Naive B cell (primary cell): Measurements from ENCODE around the gene CNTN1. TPM values are rescaled to one million over a fixed set of nuclear protein-coding genes. Genes with fewer than 3 reads are reported as not detected.

Source experiments
- ATAC-seq, 2 donors: fragments of 150-1000 bp; cut with Tn5 transposase; 2 replicates each; pipeline ENCODE4 v1.10.0; 2021; ENCODE audit warnings: low read depth in 2 of 2, mild to moderate bottlenecking in 2 of 2, moderate library complexity in 2 of 2
- DNase-seq: peaks from one replicate; pipeline ENCODE4 v3.0.0; 2022
- H3K27ac Mint-ChIP-seq, 6 donors: one replicate each; pipeline ENCODE4 v1.8.0; 2020 to 2022; ENCODE audit warnings: mild to moderate bottlenecking in 6 of 6, mixed read lengths in 6 of 6, moderate library complexity in 5 of 6, inconsistent platforms in 2 of 6
- H3K27me3 Mint-ChIP-seq, 3 donors: one replicate each; pipeline ENCODE4 v1.8.0; 2021 to 2022; ENCODE audit warnings: mixed read lengths in 3 of 3, mild to moderate bottlenecking in 1 of 3
- H3K36me3 Mint-ChIP-seq, 2 donors: one replicate each; pipeline ENCODE4 v1.8.0; 2020 to 2022; ENCODE audit warnings: mixed read lengths in 2 of 2, inconsistent platforms in 1 of 2, mild to moderate bottlenecking in 1 of 2
- H3K4me1 Mint-ChIP-seq, 3 donors: one replicate each; pipeline ENCODE4 v1.8.0; 2020 to 2022; ENCODE audit warnings: mixed read lengths in 3 of 3, inconsistent platforms in 1 of 3, mild to moderate bottlenecking in 1 of 3, moderate library complexity in 1 of 3
- H3K4me3 Mint-ChIP-seq, 8 donors: one replicate each; pipeline ENCODE4 v1.8.0; 2020 to 2022; ENCODE audit warnings: mild to moderate bottlenecking in 8 of 8, mixed read lengths in 8 of 8, moderate library complexity in 8 of 8, inconsistent platforms in 2 of 8
- H3K9me3 Mint-ChIP-seq, 7 donors: one replicate each; pipeline ENCODE4 v1.8.0; 2020 to 2022; ENCODE audit warnings: mixed read lengths in 7 of 7, mild to moderate bottlenecking in 5 of 7, inconsistent platforms in 2 of 7, moderate library complexity in 1 of 7
- polyA plus RNA-seq, 6 donors: library from polyadenylated mRNA; unstranded; fragments of 300-500 nt; fragmentation: Illumina TruSeq; gene quantifications; one replicate each; pipeline ENCODE4 v1.2.3, GENCODE V29; 2021; ENCODE audit warnings: low read depth in 6 of 6

Gene CNTN1
- polyA plus RNA-seq, 6 donors from 2014 or later = not detected

DNA sequence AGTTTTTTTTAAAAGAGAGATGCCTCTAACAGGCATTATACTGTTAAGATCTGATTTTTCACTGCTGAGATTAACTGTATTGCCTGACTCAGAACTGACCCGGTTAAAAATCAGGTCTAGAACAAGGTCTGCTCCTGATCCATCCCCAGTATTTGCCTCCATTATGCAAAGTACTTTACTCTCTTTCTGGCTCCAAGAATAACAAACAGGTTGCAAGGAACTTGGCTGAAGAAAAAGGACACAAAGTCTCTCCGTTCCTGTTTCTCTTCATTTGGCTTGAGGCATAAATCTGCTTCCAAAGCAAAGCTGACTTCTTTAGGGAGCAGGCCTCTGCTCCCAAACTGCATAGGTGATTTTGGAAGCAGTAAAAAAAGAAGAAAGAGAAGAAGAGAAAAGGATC, 296.6 kb downstream of the CNTN1 start:
- Mint-ChIP-seq H3K36me3 (no peaks in the 10 kb centered on the region), H3K4me1 (no peaks in the 10 kb centered on the region), H3K27ac (no peak overlapping the region), H3K4me3 (no peak overlapping the region), H3K27me3 (no peaks in the 10 kb centered on the region), H3K9me3 (peaks cover 0 to 19% (median 4%) of the 10 kb centered on the region in 7 donors)
- DNase-seq = no peak
- no peak for ATAC-seq

DNA sequence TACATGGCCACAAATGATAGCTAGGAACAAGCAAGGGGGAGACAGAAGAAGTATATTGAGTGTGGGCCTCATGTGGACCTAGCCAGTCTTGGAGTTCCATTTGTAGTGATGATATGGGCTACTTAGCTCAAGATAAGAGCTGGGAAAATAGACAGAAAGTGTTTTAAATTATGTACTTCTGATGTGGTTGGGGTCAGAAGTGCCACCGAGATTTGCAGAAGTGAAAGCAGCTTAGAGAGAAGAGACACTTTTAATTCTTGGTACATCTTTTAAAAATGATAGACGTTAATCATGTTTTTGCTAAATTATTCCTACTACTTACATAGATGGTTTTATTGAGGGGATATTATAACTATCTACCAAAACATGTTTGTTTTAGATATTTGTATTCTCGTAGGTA, 297.5 kb downstream of the CNTN1 start:
- no peaks in the 10 kb centered on the region for H3K36me3 Mint-ChIP-seq
- DNase-seq = no peak
- H3K27ac Mint-ChIP-seq = no peak overlapping the region
- H3K4me1 Mint-ChIP-seq = no peaks in the 10 kb centered on the region
- no peak for ATAC-seq
- no peak overlapping the region for H3K4me3 Mint-ChIP-seq
- H3K9me3 Mint-ChIP-seq = peaks cover 0 to 14% (median 4%) of the 10 kb centered on the region in 7 donors
- H3K27me3 Mint-ChIP-seq = no peaks in the 10 kb centered on the region

DNA sequence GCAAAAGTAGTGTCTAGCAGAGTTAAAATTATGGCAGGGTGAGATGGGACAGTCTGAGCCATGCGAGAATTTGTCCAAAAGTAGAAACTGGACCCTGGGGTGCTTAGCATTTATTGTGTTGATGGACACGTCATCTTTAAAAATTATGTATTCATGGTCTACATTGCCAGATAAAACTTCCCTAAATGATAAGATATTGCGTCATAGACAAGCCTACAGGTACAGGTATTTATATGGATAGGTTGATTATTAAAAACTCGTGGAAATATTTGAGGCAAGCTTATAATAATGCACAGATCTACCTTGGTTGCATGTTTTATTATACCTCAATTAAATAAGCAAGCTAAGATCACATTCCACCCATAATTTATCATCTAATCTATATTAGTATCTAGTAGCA, 299.9 kb downstream of the CNTN1 start:
- no peak for DNase-seq
- Mint-ChIP-seq H3K27me3 (no peaks in the 10 kb centered on the region), H3K4me3 (no peak overlapping the region), H3K36me3 (no peaks in the 10 kb centered on the region), H3K4me1 (no peaks in the 10 kb centered on the region), H3K27ac (no peak overlapping the region), H3K9me3 (no peaks in the 10 kb centered on the region)
- ATAC-seq = no peak

DNA sequence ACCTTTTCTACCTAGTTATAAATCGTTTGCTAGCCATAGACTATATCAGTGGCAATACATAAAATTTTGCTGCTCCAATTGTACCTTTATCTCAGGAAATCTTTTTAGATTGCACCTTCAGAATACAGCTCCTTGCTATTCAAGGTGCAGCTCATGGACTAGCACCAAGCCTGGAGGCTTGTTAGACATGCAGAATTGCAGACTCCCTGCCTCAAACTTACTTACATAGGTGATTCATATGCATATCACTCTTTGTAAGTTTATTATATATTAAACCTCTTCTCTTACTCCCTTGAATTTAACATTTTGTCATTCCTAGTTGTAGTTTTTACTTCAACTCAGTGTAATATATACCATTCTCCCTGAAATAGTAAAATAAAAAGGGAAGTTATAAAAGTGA, 300.4 kb downstream of the CNTN1 start:
- no peaks in the 10 kb centered on the region for H3K4me1 Mint-ChIP-seq
- no peak overlapping the region for H3K27ac Mint-ChIP-seq
- no peak overlapping the region for H3K4me3 Mint-ChIP-seq
- ATAC-seq = no peak
- H3K36me3 Mint-ChIP-seq = no peaks in the 10 kb centered on the region
- DNase-seq = no peak
- no peaks in the 10 kb centered on the region for H3K27me3 Mint-ChIP-seq
- H3K9me3 Mint-ChIP-seq = no peaks in the 10 kb centered on the region

DNA sequence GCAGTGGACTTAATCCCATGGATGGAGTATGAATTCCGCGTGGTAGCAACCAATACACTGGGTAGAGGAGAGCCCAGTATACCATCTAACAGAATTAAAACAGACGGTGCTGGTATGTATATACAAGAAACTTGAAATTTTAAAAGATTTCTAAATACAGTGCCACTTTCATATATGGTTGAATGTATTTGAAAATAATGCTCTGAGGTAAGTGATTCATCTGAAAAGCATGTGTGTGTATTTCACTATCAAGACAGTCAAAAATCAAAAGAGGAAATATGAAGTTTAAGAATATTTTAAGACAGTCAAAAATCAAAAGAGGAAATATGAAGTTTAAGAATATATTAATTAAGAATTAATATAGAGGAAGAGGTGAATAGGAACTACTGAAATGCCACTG, 300.9 kb downstream of the CNTN1 start:
- Mint-ChIP-seq H3K36me3 (no peaks in the 10 kb centered on the region), H3K4me3 (no peak overlapping the region), H3K27me3 (no peaks in the 10 kb centered on the region), H3K9me3 (no peaks in the 10 kb centered on the region), H3K4me1 (no peaks in the 10 kb centered on the region), H3K27ac (no peak overlapping the region)
- DNase-seq (no peak), ATAC-seq (no peak)

DNA sequence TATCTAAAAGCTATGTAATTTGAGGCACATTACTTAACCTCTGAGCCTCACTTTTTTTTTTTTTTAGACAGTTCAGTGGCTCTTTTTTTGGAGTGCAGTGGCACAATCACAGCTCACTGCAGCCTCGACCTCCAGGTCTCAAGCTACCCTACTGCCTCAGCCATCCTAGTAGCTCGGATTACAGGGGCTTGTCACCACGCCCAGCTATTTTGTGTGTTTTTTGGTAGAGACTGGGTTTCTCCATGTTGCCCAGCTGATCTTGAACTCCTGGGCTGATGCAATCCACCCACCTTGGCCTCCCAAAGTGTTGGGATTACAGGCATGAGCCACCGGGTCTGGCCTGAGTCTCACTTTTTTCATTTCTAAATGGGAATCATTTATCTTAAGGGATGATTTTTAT, 303.9 kb downstream of the CNTN1 start:
- peaks cover 0 to 4% (median 0%) of the 10 kb centered on the region in 7 donors for H3K9me3 Mint-ChIP-seq
- H3K36me3 Mint-ChIP-seq = no peaks in the 10 kb centered on the region
- no peaks in the 10 kb centered on the region for H3K27me3 Mint-ChIP-seq
- peak overlapping the region in 1 of 6 donors; percentile 5 for H3K27ac Mint-ChIP-seq
- H3K4me3 Mint-ChIP-seq = no peak overlapping the region
- ATAC-seq (no peak), DNase-seq (no peak)
- no peaks in the 10 kb centered on the region for H3K4me1 Mint-ChIP-seq

DNA sequence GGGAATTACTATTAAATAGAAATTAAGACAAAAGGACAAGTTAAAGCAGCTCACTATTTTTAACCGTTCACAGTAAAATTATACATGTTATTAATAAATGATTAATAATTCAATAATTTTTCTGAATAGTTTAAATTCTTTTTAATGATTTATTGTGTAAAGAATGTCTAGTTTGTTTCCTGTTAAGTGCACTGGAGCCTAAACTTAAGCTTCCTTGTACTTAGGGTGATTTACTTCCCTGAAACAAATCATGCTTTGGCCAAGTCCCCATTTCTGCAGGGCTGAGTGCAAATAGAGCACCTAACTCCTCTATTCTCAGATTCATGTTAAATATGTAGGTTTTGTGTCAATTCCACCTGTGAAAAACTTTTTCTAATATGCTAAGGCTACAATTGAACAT, 307.0 kb downstream of the CNTN1 start:
- no peaks in the 10 kb centered on the region for H3K36me3 Mint-ChIP-seq
- H3K27me3 Mint-ChIP-seq = peaks cover 0 to 5% (median 0%) of the 10 kb centered on the region in 3 donors
- no peak overlapping the region for H3K27ac Mint-ChIP-seq
- no peak for DNase-seq
- ATAC-seq = no peak
- H3K9me3 Mint-ChIP-seq = peaks cover 4 to 26% (median 9%) of the 10 kb centered on the region in 7 donors
- H3K4me1 Mint-ChIP-seq = no peaks in the 10 kb centered on the region
- H3K4me3 Mint-ChIP-seq = no peak overlapping the region

DNA sequence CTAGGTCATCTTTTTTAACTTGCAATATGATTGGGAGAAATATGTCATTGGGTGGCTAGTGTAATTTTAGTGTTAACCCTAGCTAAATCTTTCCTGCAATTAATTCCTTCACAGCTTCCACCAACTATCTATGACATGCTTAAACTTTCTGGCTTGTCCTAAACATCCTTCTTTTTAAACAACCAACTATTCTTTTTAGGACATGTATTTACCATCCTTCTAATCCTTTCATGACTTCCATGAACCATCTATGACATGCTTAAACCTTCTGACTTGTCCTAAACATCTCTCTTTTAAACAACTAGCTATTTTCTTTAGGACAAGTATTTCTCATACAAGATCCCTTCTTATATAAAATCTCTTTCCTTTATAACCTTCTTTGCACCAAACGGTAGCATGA, 316.2 kb downstream of the CNTN1 start:
- Mint-ChIP-seq H3K27me3 (peaks cover 0 to 5% (median 0%) of the 10 kb centered on the region in 3 donors), H3K27ac (no peak overlapping the region), H3K9me3 (peaks cover 21 to 70% (median 38%) of the 10 kb centered on the region in 7 donors), H3K4me1 (no peaks in the 10 kb centered on the region), H3K4me3 (no peak overlapping the region), H3K36me3 (peaks cover 0 to 15% of the 10 kb centered on the region in 2 donors)
- no peak for ATAC-seq
- no peak for DNase-seq

DNA sequence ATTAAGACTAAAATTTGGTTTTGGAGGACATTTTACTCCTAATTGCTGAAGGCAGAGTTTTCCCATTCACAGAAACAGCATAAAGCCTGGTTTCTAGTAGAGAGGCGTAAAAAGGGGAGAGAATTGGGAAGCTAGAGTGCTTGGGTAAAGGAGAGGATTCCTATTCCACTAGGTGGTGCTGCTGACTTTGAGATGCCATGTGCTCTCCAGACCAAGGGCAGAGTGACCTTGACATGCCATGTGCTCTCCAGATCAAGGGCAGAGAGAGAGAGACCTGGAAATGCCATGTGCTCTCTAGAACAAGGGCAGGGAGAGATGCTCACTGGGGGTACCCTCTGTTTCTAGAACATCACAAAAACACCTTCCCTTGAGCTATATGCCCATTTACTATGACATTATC, 319.7 kb downstream of the CNTN1 start:
- peak overlapping the region in 1 of 6 donors; percentile 6 for H3K27ac Mint-ChIP-seq
- peaks cover 0 to 1% of the 10 kb centered on the region in 2 donors for H3K36me3 Mint-ChIP-seq
- H3K4me3 Mint-ChIP-seq = peak overlapping the region in 1 of 8 donors; percentile 3
- no peak for DNase-seq
- no peaks in the 10 kb centered on the region for H3K27me3 Mint-ChIP-seq
- peaks cover 6 to 36% (median 20%) of the 10 kb centered on the region in 7 donors for H3K9me3 Mint-ChIP-seq
- no peak for ATAC-seq
- no peaks in the 10 kb centered on the region for H3K4me1 Mint-ChIP-seq

DNA sequence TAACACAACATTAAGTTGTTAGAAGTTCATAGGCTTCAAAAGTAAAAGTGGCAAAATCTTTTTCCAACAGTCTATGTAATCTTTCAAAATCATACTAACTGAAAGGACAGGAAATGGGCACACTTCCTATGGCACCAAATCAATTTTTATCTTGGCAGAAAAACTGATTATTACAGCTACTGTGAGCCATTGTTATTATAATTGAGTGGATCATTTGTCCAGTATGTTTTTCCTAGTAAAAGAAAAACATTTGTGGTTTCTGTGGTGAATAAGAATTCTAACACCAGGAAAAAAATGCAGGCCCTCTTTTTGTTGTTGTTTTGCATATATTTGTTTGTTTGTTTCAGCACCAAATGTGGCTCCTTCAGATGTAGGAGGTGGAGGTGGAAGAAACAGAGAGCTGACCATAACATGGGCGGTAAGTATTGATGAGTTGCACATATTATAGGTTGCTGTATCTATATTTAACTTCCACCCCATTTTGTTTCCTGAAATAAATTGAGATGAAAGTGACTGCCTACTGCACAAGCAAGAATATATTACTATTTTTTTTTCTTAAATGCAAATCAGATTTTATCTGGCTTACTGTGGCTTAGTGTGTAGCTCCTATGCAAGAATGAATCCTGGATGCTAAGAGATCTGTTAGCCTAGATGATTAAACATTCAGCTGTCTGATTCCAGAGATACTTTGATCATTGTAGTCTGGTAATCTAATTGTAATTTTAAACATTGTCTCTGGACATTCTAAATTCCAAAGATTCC, 321.8 kb downstream of the CNTN1 start:
- no peaks in the 10 kb centered on the region for H3K4me1 Mint-ChIP-seq
- H3K36me3 Mint-ChIP-seq = no peaks in the 10 kb centered on the region
- ATAC-seq (no peak), DNase-seq (no peak)
- no peak overlapping the region for H3K27ac Mint-ChIP-seq
- H3K4me3 Mint-ChIP-seq = no peak overlapping the region
- H3K27me3 Mint-ChIP-seq = no peaks in the 10 kb centered on the region
- H3K9me3 Mint-ChIP-seq = peaks cover 6 to 22% (median 14%) of the 10 kb centered on the region in 7 donors

DNA sequence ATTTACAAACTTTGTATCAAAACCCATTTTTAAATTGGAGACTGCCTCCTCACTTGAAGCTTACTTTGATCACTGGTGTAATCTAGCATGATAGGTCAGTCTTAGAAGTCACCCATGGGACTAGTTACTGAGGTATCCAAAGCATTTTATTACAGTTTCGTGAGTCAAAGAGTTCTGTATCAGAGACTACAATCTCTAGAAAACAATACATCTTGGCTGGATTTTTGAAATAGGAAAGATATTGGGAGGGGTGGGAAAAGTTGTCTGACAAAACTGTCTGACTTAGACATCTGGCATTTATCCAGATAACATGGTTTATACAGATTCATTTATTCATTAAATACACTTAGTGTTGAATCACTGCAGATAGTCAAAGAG, 322.4 kb downstream of the CNTN1 start:
- H3K4me3 Mint-ChIP-seq = no peak overlapping the region
- no peak overlapping the region for H3K27ac Mint-ChIP-seq
- H3K27me3 Mint-ChIP-seq = no peaks in the 10 kb centered on the region
- DNase-seq (no peak), ATAC-seq (no peak)
- H3K36me3 Mint-ChIP-seq = no peaks in the 10 kb centered on the region
- no peaks in the 10 kb centered on the region for H3K4me1 Mint-ChIP-seq
- peaks cover 6 to 22% (median 14%) of the 10 kb centered on the region in 7 donors for H3K9me3 Mint-ChIP-seq

DNA sequence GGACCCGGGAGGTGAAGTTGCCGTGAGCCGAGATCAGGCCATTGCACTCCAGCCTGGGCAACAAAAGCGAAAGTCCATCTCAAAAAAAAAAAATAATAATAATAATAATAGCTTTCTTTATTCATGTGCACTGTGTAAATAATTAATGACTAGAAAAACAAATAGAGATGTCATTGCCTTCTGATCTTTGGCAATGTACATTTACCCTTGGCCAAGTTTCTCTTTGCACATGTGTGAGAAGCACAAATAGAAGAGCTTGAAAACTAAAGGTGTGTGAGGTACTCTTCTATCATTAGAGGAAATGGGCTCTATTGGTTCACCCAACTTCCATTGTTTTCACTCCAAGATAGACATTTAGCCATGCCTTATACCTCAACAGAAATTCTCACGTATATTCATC, 325.8 kb downstream of the CNTN1 start:
- H3K36me3 Mint-ChIP-seq = no peaks in the 10 kb centered on the region
- no peak overlapping the region for H3K4me3 Mint-ChIP-seq
- H3K9me3 Mint-ChIP-seq = peaks cover 0 to 4% (median under 1%) of the 10 kb centered on the region in 7 donors
- H3K4me1 Mint-ChIP-seq = no peaks in the 10 kb centered on the region
- H3K27me3 Mint-ChIP-seq = no peaks in the 10 kb centered on the region
- no peak overlapping the region for H3K27ac Mint-ChIP-seq
- ATAC-seq (no peak), DNase-seq (no peak)

DNA sequence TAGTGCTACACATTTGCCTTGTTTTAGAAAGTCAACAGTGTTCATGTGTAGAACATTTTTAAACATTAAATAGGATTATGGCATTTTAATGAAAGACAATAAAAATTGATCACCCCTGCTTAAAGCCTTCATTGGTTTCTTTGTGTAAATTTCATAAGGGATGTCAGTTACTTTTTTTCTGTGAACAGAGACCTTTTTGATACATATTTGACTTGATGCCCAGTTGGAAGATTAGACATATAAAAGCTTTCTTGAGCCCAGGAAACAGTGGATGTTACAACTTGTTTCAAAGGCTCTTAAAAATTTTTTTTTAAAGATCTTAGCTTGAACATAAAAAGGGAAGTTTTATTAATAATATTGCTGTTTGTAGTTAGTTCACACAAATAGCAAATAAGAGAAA, 327.2 kb downstream of the CNTN1 start:
- peaks cover 0 to 3% (median 0%) of the 10 kb centered on the region in 7 donors for H3K9me3 Mint-ChIP-seq
- no peak for DNase-seq
- H3K4me3 Mint-ChIP-seq = no peak overlapping the region
- H3K4me1 Mint-ChIP-seq = no peaks in the 10 kb centered on the region
- no peaks in the 10 kb centered on the region for H3K27me3 Mint-ChIP-seq
- ATAC-seq = no peak
- H3K27ac Mint-ChIP-seq = no peak overlapping the region
- no peaks in the 10 kb centered on the region for H3K36me3 Mint-ChIP-seq

DNA sequence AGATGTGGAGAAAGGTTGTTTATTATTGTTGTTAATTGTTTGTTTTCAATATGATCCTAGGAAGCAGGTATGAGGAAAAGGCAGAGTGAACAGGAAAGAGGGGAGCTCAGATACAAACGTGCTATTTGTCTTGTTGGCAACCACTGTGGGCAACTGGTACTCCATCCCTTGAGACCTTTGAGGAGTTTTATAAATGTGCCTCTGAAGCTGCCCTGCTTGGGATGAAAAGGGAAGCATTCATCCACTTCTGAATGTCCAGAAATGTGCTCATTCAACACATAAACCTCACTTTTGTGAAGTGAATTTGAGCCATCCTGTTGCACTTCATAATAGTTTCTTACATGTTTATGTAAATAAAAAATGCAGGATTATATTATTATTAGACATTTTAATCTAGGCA, 331.6 kb downstream of the CNTN1 start:
- no peaks in the 10 kb centered on the region for H3K36me3 Mint-ChIP-seq
- H3K4me3 Mint-ChIP-seq = no peak overlapping the region
- no peaks in the 10 kb centered on the region for H3K9me3 Mint-ChIP-seq
- no peak for DNase-seq
- ATAC-seq = no peak
- no peaks in the 10 kb centered on the region for H3K4me1 Mint-ChIP-seq
- no peak overlapping the region for H3K27ac Mint-ChIP-seq
- no peaks in the 10 kb centered on the region for H3K27me3 Mint-ChIP-seq

DNA sequence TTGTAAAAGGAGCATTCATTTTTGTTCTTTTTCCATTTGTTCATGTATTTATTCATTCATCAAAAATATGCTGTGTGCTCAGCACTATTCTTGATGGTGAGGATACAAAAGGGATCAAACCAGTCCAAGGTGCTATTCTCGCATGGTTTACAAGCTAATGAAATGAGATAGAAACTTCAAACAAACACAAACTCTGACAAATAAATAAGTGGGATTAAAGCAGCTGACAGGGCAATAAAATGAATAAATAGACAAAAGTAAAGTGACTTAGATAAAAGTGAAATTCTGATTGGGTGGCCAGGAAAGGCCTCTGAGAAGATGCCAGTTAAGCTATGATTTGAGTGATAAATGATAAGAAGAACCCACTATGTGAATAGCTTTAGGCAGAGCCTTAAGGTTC, 333.9 kb downstream of the CNTN1 start:
- no peak for DNase-seq
- ATAC-seq = no peak
- no peaks in the 10 kb centered on the region for H3K9me3 Mint-ChIP-seq
- H3K4me3 Mint-ChIP-seq = no peak overlapping the region
- no peaks in the 10 kb centered on the region for H3K36me3 Mint-ChIP-seq
- H3K4me1 Mint-ChIP-seq = no peaks in the 10 kb centered on the region
- H3K27ac Mint-ChIP-seq = no peak overlapping the region
- no peaks in the 10 kb centered on the region for H3K27me3 Mint-ChIP-seq
